Endodermal cell (in vitro differentiated cells): ENCODE data around the gene PCDHGB6. TPM values are rescaled to one million over a fixed set of nuclear protein-coding genes. Genes with fewer than 3 reads are reported as not detected.
"Not testable (repeated sequence)": the region's sequence is repeated elsewhere in the genome, so short reads cannot be mapped to it uniquely, and the experiment has no call there.

Experiments
- DNase-seq: peaks from one replicate; pipeline ENCODE4 v3.0.0-alpha.2; 2017
- H3K27ac ChIP-seq: 2 replicates; pipeline ENCODE4 v1.5.1; 2013; ENCODE audit warnings: mild to moderate bottlenecking, low read depth, low read length, moderate library complexity
- H3K27me3 ChIP-seq: 2 replicates; pipeline ENCODE4 v1.6.1; 2013; ENCODE audit warnings: mild to moderate bottlenecking, low read length, moderate library complexity; ENCODE audit not compliant: insufficient read depth, control insufficient read depth, poor library complexity, severe bottlenecking
- H3K36me3 ChIP-seq: 2 replicates; pipeline ENCODE4 v1.7.0; 2013; ENCODE audit warnings: mild to moderate bottlenecking, low read length, moderate library complexity; ENCODE audit not compliant: control insufficient read depth, insufficient read depth
- H3K4me1 ChIP-seq: one replicate; pipeline ENCODE4 v1.7.0; 2013; ENCODE audit warnings: low read length; ENCODE audit not compliant: control insufficient read depth, insufficient read depth
- H3K4me3 ChIP-seq: 2 replicates; pipeline ENCODE4 v1.5.1; 2013; ENCODE audit warnings: mild to moderate bottlenecking, low read length, moderate library complexity
- H3K9ac ChIP-seq: 2 replicates; pipeline ENCODE4 v1.6.1; 2013; ENCODE audit warnings: mild to moderate bottlenecking, low read length, moderate library complexity; ENCODE audit not compliant: poor library complexity, severe bottlenecking; ENCODE audit errors: extremely low read depth
- H3K9me3 ChIP-seq: 2 replicates; pipeline ENCODE4 v1.6.1; 2013; ENCODE audit warnings: mild to moderate bottlenecking, low read length, moderate library complexity; ENCODE audit not compliant: control insufficient read depth
- H3K27ac Mint-ChIP-seq: 2 replicates; pipeline ENCODE4 v1.8.0; 2020; ENCODE audit warnings: mixed read lengths
- H3K27me3 Mint-ChIP-seq: 2 replicates; pipeline ENCODE4 v1.8.0; 2021; ENCODE audit warnings: mild to moderate bottlenecking, mixed read lengths; ENCODE audit not compliant: insufficient read depth
- H3K36me3 Mint-ChIP-seq: 2 replicates; pipeline ENCODE4 v1.8.0; 2020; ENCODE audit warnings: low read depth, mixed read lengths
- H3K4me1 Mint-ChIP-seq: 2 replicates; pipeline ENCODE4 v1.8.0; 2020; ENCODE audit warnings: mixed read lengths
- H3K4me3 Mint-ChIP-seq: 2 replicates; pipeline ENCODE4 v1.8.0; 2020; ENCODE audit warnings: mild to moderate bottlenecking, moderate library complexity, mixed read lengths
- H3K9me3 Mint-ChIP-seq: 2 replicates; pipeline ENCODE4 v1.8.0; 2020; ENCODE audit warnings: mild to moderate bottlenecking, mixed read lengths
- CTCF ChIP-seq: fragments of 200-600 bp; sonication (generic); conservative IDR thresholded peaks from 2 replicates; pipeline ENCODE4 v1.5.0; 2021; ENCODE audit warnings: antibody characterized with exemption, mild to moderate bottlenecking
- WGBS, 2 experiments: methylation state at CpG; one replicate each; pipeline versions ENCODE4 v1.1.5 to v1.1.7; 2013; ENCODE audit warnings: missing lambda C conversion rate in 2 of 2, mixed read lengths in 1 of 2; ENCODE audit not compliant: insufficient coverage in 1 of 2, insufficient read length in 1 of 2; 5-methylcytosine and 5-hydroxymethylcytosine counted together
- total RNA-seq, 2 donors: library from RNA; stranded (reverse); fragmentation: NEBNext Ultra II Directional in 1 of 2; extraction: Animal tissue kit (Norgen Biotek cat#: 25700) in 1 of 2; gene quantifications; 2 replicates in 1 of 2; 3 replicates in 1 of 2; pipeline ENCODE4 v1.2.1, GENCODE V29; 2021

PCDHGB6 gene
- total RNA-seq, 2 donors from 2014 or later: 8.3 to 10.8 TPM

- Histone ChIP-seq H3K4me1 (no peaks in the 10 kb centered on the region), H3K27ac (no peak overlapping the region), H3K9ac (no peak overlapping the region), H3K4me3 (no peak overlapping the region), H3K9me3 (peaks cover 36% of the 10 kb centered on the region), H3K36me3 (no peaks in the 10 kb centered on the region), H3K27me3 (no peaks in the 10 kb centered on the region)
- Mint-ChIP-seq H3K36me3 (peaks cover 26% of the 10 kb centered on the region), H3K27ac (no peak overlapping the region), H3K27me3 (peaks cover 3% of the 10 kb centered on the region), H3K9me3 (peaks cover 46% of the 10 kb centered on the region), H3K4me3 (no peak overlapping the region), H3K4me1 (no peaks in the 10 kb centered on the region)
- WGBS, 2 experiments: 92 to 96% methylated on average over 17 to 21 of the region's 21 CpGs
- no peak for TF ChIP-seq CTCF
- DNase-seq: no peak
Measured at GRCh38 chr5:141383345-141383744, 24.5 kb upstream of the PCDHGB6 start.

- Histone ChIP-seq H3K27me3 (no peaks in the 10 kb centered on the region), H3K4me3 (no peak overlapping the region), H3K9me3 (peaks cover 44% of the 10 kb centered on the region), H3K4me1 (no peaks in the 10 kb centered on the region), H3K9ac (no peak overlapping the region), H3K27ac (no peak overlapping the region), H3K36me3 (no peaks in the 10 kb centered on the region)
- DNase-seq: no peak
- Mint-ChIP-seq H3K9me3 (peaks cover 59% of the 10 kb centered on the region), H3K27me3 (peaks cover 11% of the 10 kb centered on the region), H3K36me3 (peaks cover 35% of the 10 kb centered on the region), H3K4me1 (no peaks in the 10 kb centered on the region), H3K27ac (no peak overlapping the region), H3K4me3 (no peak overlapping the region)
- no peak for TF ChIP-seq CTCF
- 92 to 94% methylated on average over 36 to 43 of the region's 43 CpGs for WGBS, 2 experiments
Measured at GRCh38 chr5:141384471-141385267, 23.2 kb upstream of the PCDHGB6 start.

GRCh38 chr5:141387557-141388311 is 20.1 kb upstream of the PCDHGB6 start, which contains the start of gene PCDHGB4:
PCDHGB4 (plus strand) TSS chr5:141387698; CDS start chr5:141387885, 187 bp downstream.
- Mint-ChIP-seq H3K27me3 (peaks cover 11% of the 10 kb centered on the region), H3K4me3 (peak within 1 kb of the TSS; percentile 77), H3K27ac (peak within 1 kb of the TSS; percentile 64), H3K9me3 (peaks cover 76% of the 10 kb centered on the region), H3K36me3 (peaks cover 51% of the 10 kb centered on the region)
- H3K36me3 ChIP-seq, H3K9ac ChIP-seq, H3K27ac ChIP-seq, H3K27me3 ChIP-seq, H3K4me1 Mint-ChIP-seq, H3K4me1 ChIP-seq: not testable (repeated sequence)
- 73% methylated on average over 5 to 18 of the region's 40 CpGs for WGBS, 2 experiments
- TF ChIP-seq CTCF: peak; percentile 86
- peaks cover 68% of the 10 kb centered on the region for H3K9me3 ChIP-seq
- peak within 1 kb of the TSS; percentile 35 for H3K4me3 ChIP-seq
- peak; percentile 88 for DNase-seq
